ENCODE results near the gene MAPKBP1. TPM values are rescaled to one million over a fixed set of nuclear protein-coding genes. Genes with fewer than 3 reads are reported as not detected.
"Not testable (repeated sequence)": the region's sequence is repeated elsewhere in the genome, so short reads cannot be mapped to it uniquely, and the experiment has no call there.

Gene MAPKBP1, protein sequence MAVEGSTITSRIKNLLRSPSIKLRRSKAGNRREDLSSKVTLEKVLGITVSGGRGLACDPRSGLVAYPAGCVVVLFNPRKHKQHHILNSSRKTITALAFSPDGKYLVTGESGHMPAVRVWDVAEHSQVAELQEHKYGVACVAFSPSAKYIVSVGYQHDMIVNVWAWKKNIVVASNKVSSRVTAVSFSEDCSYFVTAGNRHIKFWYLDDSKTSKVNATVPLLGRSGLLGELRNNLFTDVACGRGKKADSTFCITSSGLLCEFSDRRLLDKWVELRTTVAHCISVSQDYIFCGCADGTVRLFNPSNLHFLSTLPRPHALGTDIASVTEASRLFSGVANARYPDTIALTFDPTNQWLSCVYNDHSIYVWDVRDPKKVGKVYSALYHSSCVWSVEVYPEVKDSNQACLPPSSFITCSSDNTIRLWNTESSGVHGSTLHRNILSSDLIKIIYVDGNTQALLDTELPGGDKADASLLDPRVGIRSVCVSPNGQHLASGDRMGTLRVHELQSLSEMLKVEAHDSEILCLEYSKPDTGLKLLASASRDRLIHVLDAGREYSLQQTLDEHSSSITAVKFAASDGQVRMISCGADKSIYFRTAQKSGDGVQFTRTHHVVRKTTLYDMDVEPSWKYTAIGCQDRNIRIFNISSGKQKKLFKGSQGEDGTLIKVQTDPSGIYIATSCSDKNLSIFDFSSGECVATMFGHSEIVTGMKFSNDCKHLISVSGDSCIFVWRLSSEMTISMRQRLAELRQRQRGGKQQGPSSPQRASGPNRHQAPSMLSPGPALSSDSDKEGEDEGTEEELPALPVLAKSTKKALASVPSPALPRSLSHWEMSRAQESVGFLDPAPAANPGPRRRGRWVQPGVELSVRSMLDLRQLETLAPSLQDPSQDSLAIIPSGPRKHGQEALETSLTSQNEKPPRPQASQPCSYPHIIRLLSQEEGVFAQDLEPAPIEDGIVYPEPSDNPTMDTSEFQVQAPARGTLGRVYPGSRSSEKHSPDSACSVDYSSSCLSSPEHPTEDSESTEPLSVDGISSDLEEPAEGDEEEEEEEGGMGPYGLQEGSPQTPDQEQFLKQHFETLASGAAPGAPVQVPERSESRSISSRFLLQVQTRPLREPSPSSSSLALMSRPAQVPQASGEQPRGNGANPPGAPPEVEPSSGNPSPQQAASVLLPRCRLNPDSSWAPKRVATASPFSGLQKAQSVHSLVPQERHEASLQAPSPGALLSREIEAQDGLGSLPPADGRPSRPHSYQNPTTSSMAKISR (N-terminal part only)
- 10 to 100 TPM; 17.3 to 18.6 TPM for total RNA-seq

DNA sequence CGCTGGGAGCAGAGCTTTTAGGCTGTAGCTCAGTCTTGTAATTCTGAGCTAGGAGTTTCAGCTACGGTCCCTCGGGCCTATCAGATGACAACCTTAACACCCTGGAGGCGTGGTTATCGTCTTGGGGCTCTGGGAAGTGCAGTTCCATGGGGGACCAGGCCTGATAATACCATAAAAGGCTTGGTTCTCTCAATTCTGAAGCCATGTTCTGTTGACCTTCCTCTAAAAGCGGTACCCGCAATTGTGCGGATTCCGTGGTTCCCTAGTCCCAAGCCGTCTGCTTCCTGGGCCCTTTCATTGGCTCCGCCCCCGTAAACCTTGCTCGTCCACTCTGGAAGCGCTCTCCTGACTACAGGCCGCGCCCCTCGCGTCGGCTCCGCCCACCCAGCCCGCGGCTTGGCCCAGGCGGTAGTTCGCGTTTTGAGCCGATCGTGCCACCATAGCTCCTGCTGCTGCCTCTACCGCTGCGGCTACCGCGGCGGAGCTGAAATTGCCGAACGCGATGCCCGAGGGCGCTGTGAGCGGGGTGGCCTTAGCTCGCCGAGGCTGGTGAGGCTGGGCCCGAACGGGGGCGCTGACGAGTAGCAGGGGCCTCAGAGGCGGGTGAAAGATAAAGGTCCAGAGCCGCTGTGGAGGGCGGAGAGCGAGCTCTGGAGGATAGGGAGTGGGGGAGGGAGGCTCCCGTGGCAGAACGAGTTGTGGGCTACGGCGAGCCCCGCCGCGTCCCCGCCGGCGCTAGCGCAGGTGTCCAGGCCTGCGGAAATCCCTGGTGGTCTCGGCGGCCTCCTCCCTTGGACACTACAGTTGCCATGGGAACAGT, at the start of gene MAPKBP1:
Gene MAPKBP1 (plus strand): TSS at position 423 of the 820 bp plus-strand sequence. CDS start 792 bp downstream, outside the sequence.
- CTCF ChIA-PET: interaction anchor here (1.0 to 3.8 kb wide), 11 partner anchors 11 to 308 kb away, joined by 3 to 68 read pairs (median 4); partner anchors contain the start of genes MGA and RPAP1
- POLR2A ChIA-PET: interaction anchor here (0.7 to 2.0 kb wide), 5 partner anchors 57 to 198 kb away, joined by 3 to 12 read pairs (median 3); partner anchors contain the start of genes EHD4 and MGA

DNA sequence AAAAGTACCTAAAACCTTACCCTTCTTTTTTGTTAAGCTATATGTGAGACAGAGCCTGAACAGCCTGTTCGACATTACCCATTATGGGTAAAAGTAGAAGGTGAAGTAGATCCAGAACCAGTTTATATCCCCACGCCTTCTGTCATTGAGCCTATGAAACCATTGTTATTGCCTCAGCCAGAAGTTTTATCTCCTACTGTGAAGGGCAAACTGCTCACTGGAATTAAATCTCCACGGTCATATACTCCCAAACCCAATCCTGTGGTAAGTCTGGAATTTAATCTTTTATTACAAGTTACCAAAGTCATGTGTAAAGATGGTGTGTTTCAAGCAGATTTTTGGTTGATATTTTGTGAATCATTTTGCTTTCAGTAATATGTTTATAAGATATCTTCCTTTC, 47.1 kb upstream of the MAPKBP1 start:
- ChIA-PET CTCF (interaction anchor here (0.7 kb wide), 1 partner anchor 16 kb away, joined by 3 read pairs; no protein-coding TSS in a partner anchor), POLR2A (no interaction called here)

DNA sequence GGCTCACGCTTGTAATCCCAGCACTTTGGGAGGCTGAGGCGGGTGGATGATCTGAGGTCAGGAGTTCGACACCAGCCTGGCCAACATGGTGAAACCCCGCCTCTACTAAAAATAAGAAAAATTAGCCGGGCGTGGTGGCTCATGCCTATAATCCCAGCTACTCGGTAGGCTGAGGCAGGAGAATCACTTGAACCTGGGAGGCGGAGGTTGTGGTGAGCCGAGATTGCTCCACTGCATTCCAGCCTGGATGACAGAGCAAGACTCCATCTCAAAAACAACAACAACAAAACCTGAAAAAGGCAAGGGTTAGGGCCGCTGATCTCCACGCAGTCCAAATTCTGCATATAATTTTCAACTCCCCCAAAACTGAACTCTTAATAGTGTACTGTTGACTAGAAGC, 46.2 kb upstream of the MAPKBP1 start:
- POLR2A ChIA-PET, CTCF ChIA-PET: not testable (repeated sequence)

DNA sequence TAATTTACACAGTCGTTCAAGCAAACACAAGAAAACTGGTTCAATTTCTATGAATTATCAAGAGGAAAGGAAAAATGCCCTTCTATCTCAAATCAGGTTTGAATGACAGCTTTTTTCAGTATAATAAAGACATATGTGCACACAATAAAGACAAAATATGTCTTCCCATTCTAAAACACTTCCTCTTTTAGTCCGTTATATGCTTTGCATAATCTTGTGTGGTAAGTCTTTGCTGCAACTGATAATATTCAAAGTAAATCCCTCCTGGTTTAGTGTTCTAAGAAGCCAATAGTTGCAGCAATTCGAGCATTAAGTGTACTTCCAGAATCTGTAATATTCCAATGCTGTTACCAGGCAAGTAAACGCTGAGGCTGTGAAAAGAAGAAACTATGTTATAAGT, 43.7 kb upstream of the MAPKBP1 start:
- CTCF ChIA-PET: no interaction called here
- POLR2A ChIA-PET: no interaction called here

DNA sequence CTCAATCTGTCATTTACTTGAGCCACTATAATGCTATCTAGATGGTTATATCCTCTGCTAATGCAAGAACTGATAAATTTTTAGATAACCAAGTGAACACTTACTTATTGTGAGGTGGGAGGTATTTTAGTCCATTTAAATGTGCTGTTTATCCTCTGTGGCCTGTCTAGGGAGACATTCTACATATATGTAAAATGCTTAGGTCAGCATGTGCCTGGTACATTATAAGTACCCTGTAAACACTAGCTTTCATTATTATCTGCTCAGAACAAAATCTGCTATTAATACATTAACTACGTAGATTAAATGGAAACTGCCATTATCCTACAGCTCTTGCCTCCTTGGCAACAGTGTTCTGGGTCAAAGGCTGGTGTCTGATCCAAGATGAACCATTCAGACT, 41.8 kb upstream of the MAPKBP1 start:
- ChIA-PET POLR2A (no interaction called here), CTCF (no interaction called here)

DNA sequence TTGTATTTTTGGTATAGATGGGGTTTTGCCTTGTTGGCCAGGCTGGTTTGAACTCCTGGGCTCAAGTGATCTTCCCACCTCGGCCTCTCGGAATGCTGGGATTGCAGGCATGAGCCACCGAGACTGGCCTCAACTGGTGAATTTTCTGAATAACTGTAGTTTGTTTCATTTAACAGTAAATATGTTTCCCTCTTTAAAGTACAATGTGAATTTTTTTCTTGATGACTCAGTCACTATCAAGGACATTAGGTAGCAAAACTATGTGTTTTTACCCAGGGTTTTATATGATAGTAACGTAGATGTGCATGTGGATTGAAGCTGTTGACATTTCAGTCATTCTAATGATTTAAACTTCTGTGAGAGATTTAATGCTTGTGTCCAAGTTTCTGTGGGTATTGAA, 40.2 kb upstream of the MAPKBP1 start:
- POLR2A ChIA-PET: no interaction called here

DNA sequence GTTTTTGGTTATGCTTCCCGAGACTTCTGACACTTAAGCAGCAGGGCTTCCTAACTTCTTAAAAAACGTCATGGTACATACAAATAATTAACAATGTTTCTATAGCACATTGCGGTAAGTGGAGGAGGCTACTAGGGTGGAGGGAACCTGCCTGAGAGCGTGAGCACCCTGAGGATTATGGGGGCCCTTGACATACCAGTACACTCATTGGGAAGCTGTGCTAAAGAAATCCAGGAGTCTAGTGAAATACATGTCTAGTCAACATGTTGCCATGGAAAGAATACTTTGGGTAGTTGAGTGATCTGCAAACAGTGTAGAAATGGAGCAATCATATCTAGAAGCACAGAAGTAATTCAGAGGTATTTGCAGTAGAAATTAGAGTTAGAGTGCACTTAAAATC, 39.2 kb upstream of the MAPKBP1 start:
- CTCF ChIA-PET: interaction anchor here (1.2 kb wide), 1 partner anchor 12 kb away, joined by 3 read pairs; no protein-coding TSS in a partner anchor
- POLR2A ChIA-PET: no interaction called here

More for the DNA sequence above, 40.2 kb upstream of the MAPKBP1 start:
- CTCF ChIA-PET: no interaction called here

DNA sequence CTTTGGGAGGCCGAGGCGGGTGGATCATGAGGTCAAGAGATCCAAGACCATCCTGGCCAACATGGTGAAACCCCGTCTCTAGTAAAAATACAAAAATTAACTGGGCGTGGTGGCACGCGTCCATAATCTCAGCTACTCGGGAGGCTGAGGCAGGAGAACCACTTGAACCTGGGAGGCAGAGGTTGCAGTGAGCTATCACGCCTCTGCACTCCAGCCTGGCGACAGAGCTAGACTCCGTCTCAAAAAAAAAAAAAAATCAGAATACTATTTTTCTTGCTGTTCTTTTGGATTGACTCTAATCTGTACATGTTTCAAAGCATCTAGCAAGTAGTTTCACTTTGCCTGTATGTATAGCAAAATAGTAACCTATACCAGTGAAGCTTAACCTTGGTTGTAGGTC, 38.8 kb upstream of the MAPKBP1 start:
- POLR2A ChIA-PET: not testable (repeated sequence)
- CTCF ChIA-PET: interaction anchor here (0.6 to 1.2 kb wide), 2 partner anchors 12 to 68 kb away, joined by 3 read pairs; no protein-coding TSS in a partner anchor

DNA sequence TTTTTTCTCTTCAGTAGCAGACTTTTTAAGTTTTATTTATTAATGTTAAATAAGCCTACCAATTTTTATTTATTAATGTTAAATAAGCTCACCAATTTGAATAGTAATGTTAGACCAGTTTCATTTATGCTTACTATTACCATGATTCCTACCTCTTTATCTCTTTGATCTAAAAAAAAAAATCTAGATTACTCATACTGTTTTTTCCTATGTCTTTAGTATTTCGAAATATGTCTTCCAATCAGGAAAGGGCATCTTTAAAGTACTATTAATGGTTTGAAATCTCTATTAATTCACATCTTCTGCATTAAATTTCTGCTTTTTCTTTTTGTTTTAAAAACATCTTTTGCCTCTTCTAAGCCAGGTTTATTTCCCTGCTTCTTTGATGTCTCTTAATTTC, 27.5 kb upstream of the MAPKBP1 start:
- ChIA-PET CTCF (interaction anchor here (0.7 to 1.4 kb wide), 2 partner anchors 11 to 1316 kb away, joined by 3 read pairs; no protein-coding TSS in a partner anchor), POLR2A (no interaction called here)

DNA sequence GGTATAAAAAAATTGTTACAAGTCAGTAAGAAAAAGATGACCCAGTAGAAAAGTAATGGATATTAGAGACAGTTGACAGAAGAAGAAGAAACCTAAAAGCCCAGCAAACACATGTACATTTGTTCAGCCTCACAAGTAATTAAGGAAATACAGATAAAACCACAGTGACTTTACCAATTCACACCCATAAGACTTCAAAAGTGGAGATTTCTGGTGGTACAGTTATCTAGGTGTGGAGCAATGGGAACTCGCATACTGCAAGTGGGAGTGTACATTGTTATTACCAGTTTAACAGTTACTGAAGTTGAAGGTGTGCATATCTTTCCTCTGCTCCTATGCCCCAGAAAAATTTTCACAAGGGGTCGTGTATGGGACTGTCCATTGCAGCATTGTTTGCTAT, 18.1 kb upstream of the MAPKBP1 start:
- ChIA-PET POLR2A (no interaction called here), CTCF (no interaction called here)

DNA sequence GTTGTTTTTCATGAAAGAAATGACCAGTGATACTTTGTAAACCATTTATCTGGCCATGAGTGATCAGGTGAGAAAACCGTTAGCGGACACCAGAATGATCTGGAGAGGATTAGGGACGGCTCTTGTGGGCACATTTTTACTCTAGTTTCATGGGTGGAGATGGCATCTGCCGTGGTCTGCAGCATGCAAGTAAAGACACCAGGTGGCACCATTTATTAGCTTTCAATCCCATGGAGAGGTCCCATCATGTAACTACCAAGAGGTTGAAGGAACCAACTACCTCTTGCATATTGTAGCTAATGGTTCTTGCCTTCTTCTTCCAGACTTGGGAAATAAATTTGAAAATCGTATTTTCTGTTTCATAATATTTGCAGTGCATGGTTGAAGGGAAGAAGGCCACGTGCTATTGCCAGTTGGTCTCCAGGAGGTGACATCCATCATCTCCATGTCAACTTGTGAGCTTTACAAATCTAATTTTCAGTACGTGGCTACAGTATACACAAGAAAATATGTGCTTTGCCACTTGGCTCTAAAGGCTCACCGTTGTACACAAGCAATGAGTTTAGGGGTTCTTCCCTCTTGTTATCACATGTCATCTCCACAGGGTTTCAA, 1.5 kb upstream of the MAPKBP1 start:
- CTCF ChIA-PET: interaction anchor here (0.7 to 3.8 kb wide), 9 partner anchors 9 to 307 kb away, joined by 3 to 68 read pairs (median 5); no protein-coding TSS in a partner anchor
- POLR2A ChIA-PET: interaction anchor here (0.6 to 2.0 kb wide), 2 partner anchors 111 to 199 kb away, joined by 3 to 12 read pairs; partner anchors contain the start of gene EHD4

DNA sequence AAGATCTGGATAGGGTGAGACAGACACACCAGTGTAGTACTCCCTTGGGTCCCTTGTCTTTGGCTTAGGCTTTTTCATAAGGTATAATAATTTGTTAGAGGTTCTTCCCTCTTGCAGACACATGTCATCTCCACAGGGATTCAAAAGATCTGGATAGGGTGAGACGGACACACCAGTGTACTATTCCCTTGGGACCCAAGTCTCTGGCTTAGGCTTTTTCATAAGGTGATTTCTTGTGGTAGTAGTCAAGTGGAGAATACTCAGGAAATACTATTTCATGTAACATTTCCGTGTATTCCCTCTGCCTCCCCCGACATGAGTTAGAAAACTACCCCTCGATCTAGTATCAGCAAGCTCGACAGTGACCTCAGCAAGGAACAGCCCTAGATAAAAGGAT, 954 bp upstream of the MAPKBP1 start:
- CTCF ChIA-PET: interaction anchor here (0.7 to 3.8 kb wide), 12 partner anchors 8 to 308 kb away, joined by 3 to 68 read pairs (median 4); partner anchors contain the start of gene MGA
- POLR2A ChIA-PET: interaction anchor here (0.5 to 2.0 kb wide), 4 partner anchors 113 to 295 kb away, joined by 3 to 12 read pairs (median 3); partner anchors contain the start of genes EHD4 and MGA

DNA sequence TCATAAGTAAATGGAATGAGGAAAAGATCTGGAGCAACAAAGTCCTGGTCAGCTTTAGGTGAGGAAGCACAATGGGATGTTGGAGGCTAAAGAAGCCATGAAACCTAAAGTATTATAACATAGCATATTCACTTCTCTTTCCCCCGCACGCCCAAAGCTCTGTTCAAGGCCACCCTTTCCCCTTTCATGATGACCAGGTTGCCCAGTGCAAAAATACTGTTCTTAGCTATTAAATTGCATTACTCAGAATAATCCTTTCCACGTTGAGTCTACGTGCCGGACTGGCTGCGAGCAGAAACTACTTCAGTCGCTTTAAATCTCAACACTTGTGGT, 589 bp upstream of the MAPKBP1 start:
- POLR2A ChIA-PET: interaction anchor here (0.5 to 2.0 kb wide), 5 partner anchors 58 to 295 kb away, joined by 3 to 12 read pairs (median 3); partner anchors contain the start of genes EHD4 and MGA
- CTCF ChIA-PET: interaction anchor here (1.0 to 3.8 kb wide), 12 partner anchors 11 to 308 kb away, joined by 3 to 68 read pairs (median 4); partner anchors contain the start of genes MGA and RPAP1

DNA sequence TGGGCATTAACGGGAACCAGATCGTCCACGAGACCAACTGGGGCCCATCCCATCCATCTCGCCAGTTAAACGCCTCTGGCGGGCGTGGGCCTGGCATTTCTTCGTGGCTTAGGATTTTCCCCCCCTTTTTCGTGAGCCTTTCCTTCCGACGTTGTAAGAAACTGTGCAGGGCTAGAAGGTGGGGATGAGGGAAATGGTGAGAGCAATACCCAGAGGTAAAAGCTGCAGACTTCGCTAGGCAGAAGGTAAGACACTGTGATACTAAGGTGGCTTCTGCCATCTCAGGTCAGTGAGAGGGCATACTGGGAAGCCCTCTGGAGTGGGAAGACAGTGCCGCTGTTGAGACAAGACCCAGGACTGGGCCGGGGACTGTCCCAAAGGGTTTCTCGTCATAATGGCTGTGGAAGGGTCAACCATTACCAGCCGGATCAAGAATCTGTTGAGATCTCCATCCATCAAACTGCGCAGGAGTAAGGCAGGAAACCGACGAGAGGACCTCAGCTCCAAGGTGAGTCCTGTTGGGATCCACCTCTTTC, 666 bp downstream of the MAPKBP1 start:
- ChIA-PET POLR2A (interaction anchor here (1.1 to 1.4 kb wide), 2 partner anchors 85 to 115 kb away, joined by 3 to 4 read pairs; partner anchors contain the start of gene MGA), CTCF (interaction anchor here (1.1 to 3.8 kb wide), 8 partner anchors 9 to 231 kb away, joined by 3 to 68 read pairs (median 6); partner anchors contain the start of genes MGA and RPAP1)

DNA sequence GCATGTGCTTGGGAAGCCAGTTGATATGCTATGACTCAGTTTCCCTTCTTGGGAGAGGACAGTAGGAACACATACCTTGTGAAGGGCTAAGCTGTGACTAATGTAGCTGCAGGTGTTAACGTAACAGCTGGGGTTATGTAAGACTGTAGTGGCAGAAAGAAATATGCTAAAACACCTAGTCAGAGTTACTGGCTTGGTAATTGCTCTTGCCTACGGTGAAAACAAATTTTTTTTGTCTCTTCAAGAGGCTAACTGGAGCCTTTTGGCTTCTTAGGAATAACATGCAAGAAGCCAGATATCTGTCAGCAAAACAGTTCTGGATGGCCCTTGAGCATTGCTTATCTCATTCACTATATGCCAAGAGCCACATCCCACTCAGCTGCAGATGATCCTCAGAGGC, 1.4 kb downstream of the MAPKBP1 start:
- CTCF ChIA-PET: interaction anchor here (1.1 kb wide), 1 partner anchor 8 kb away, joined by 3 read pairs; no protein-coding TSS in a partner anchor
- POLR2A ChIA-PET: no interaction called here

DNA sequence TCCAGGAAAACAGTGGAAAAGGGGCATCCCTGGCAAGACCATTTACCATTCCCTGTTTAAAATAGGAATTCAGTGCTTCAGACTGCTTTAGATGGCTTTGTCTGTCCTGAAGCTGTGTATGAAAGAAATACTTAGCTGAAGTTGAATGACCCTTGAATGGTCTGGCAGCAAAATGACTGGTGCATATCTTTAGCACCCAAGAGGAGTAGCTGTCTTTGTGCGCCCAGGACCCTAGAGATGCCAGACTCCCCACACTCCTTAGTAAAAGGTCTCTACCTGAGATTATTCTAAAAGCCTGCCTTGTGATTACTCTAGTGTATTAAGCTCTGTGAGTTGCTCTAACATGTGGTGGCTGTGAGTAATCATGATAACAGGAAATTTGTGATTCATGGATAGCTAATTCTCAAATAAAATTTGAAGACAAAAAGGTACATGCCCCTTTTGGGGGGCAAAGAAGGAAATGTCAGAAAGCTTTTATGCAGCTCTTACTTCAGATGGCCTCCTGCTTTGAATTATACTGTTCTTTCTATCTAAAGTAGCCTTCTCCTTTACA, 3.2 kb downstream of the MAPKBP1 start:
- POLR2A ChIA-PET: interaction anchor here (0.6 kb wide), 1 partner anchor 235 kb away, joined by 13 read pairs; no protein-coding TSS in a partner anchor

DNA sequence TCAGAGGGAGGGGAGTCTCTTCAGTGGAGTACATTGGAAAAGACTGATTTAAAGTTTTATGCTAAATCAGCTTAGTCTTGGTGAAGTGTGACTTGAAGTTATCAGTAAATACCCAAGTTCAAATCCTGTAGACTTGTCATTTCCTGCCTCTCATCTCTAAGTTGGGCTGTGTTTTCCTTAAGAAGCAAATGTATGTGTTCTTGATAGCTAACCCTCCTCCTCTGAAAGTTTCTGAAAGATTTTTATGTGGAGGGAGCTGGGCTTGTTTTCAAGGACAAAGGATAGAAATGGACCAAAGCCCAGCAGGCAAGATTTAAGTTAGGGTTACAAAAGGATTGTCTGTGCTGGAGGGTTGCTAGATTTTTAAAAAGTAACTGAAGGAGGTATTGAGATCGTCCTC, 4.2 kb downstream of the MAPKBP1 start:
- CTCF ChIA-PET: interaction anchor here (3.8 kb wide), 1 partner anchor 33 kb away, joined by 14 read pairs; no protein-coding TSS in a partner anchor
- POLR2A ChIA-PET: no interaction called here

More for the DNA sequence above, 3.2 kb downstream of the MAPKBP1 start:
- CTCF ChIA-PET: interaction anchor here (0.5 to 3.8 kb wide), 3 partner anchors 9 to 34 kb away, joined by 6 to 14 read pairs (median 6); no protein-coding TSS in a partner anchor
